ENCODE measurements around the gene STK33. TPM values are rescaled to one million over a fixed set of nuclear protein-coding genes. Genes with fewer than 3 reads are reported as not detected.
A peak's percentile ranks its signal among the peaks of the same experiment; 100 is the strongest.

STK33 gene
- total and polyA plus RNA-seq, 2 of the 13 experiments (the other 11 are each of a cell fraction or from before 2014, with no cell fraction given), result 2.7 to 12.6 TPM

DNA sequence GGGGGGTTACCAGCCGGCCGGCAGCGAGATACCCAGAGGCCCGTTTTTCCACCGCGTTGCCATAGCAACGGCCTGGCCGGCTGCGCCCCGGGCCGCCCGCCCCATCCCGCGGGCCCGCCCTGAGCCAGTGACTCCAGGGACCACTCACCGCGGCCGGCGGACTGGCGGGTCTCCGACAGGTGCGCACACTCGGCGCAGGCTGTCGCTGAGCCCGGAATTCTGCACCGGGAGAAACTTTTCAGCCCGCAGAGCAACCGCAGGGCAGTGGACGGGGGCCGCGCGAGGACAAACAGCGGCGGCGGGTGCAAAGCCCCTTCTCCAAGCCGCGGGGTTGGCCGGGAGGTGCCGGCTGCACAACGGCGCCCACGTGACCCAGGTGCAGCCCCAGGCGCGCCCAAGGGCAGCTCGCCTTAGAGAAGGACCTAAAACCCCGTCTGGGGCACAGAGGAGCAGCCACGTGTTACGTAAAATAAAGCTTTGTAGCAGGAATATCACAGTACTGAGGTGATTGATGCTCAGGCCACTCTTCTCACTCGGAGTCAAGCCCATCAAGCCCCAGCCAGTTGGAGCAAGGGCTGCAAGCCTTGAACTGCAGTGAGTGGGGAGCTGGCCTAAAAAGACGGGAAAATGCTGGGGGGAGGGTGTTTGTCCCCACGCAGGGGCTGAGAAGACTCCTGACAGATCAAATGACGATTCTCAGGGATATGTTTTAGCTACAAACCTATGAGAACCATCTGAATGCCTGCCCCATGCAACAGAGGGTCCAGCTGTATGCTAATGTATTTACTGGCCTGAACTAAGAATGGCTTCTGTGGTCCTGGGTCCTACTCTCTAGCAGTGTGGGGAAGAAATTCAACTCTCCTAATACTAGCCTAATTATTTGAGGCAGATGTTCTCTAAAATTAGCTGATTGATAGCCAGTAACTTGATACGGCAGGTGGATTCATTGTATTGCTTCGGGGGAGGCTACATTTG is at the start of gene STK33 (continued):
- no peak for TF ChIP-seq AGO2 (optimal IDR thresholded peaks at IDR 0.05; ENCODE audit: low read depth, low read length)
- no peak for TF ChIP-seq ZNF644 (CRISPR knock-in tag; IDR thresholded peaks at IDR 0.05; ENCODE audit: low read depth)
- no peak for TF ChIP-seq ATF7-NPFF (CRISPR knock-in tag; IDR thresholded peaks at IDR 0.05; ENCODE audit: low read depth)
- no peak for TF ChIP-seq XBP1 (CRISPR knock-in tag; IDR thresholded peaks at IDR 0.05)
- TF ChIP-seq, protein P1, sequence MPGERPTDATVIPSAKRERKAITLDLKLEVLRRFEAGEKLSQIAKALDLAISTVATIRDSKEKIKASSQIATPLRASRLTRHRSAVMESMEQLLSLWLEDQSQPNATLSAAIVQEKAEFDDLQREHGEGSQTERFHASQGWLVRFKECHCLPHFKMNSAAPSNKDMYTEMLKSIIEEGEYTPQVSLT (CRISPR knock-in tag; IDR thresholded peaks at IDR 0.05; ENCODE audit: borderline replicate concordance, low read depth), result no peak
- peak; percentile 66; the same call in 1 of the 2 replicates for TF ChIP-seq KDM5B (CRISPR knock-in tag; IDR thresholded peaks at IDR 0.05; ENCODE audit: borderline replicate concordance)
- no peak; the same call in 1 of the 2 replicates for TF ChIP-seq ZNF747 (CRISPR knock-in tag; IDR thresholded peaks at IDR 0.05; ENCODE audit: borderline replicate concordance)
- no peak for TF ChIP-seq MZF1 (CRISPR knock-in tag; IDR thresholded peaks at IDR 0.05; ENCODE audit: borderline replicate concordance)
- no peak for TF ChIP-seq ZNF556 (CRISPR knock-in tag; IDR thresholded peaks at IDR 0.05; ENCODE audit: borderline replicate concordance)
- no peak for TF ChIP-seq PTBP1 (IDR thresholded peaks at IDR 0.05; ENCODE audit: low read depth, low read length, poor library complexity, severe bottlenecking)
- no peak for TF ChIP-seq FOXA1 (IDR thresholded peaks at IDR 0.05)
- no peak for TF ChIP-seq FOXA1 (CRISPR knock-in tag; IDR thresholded peaks at IDR 0.05)
- TF ChIP-seq ZNF354B (CRISPR knock-in tag; IDR thresholded peaks at IDR 0.05), result no peak
- TF ChIP-seq MXD4 (CRISPR knock-in tag; IDR thresholded peaks at IDR 0.05), result peak; percentile 74; the same call in 1 of the 2 replicates
- TF ChIP-seq, protein P2, sequence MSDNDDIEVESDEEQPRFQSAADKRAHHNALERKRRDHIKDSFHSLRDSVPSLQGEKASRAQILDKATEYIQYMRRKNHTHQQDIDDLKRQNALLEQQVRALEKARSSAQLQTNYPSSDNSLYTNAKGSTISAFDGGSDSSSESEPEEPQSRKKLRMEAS (IDR thresholded peaks at IDR 0.05), result peak; percentile 74
- no peak for TF ChIP-seq SP140L (CRISPR knock-in tag; IDR thresholded peaks at IDR 0.05; ENCODE audit: borderline replicate concordance)
- peak; percentile 54 for TF ChIP-seq PHF20 (CRISPR knock-in tag; IDR thresholded peaks at IDR 0.05)
- no peak for TF ChIP-seq ZNF563 (CRISPR knock-in tag; IDR thresholded peaks at IDR 0.05)
- TF ChIP-seq ZNF670 (CRISPR knock-in tag; IDR thresholded peaks at IDR 0.05; ENCODE audit: borderline replicate concordance), result no peak
- no peak for TF ChIP-seq KLF13 (CRISPR knock-in tag; IDR thresholded peaks at IDR 0.05)
- 0 out of 2 replicates have a peak, but pooled peaks have one; percentile 25 for TF ChIP-seq BHLHE40 (IDR thresholded peaks at IDR 0.05; ENCODE audit: low read length)
- TF ChIP-seq, protein P3, sequence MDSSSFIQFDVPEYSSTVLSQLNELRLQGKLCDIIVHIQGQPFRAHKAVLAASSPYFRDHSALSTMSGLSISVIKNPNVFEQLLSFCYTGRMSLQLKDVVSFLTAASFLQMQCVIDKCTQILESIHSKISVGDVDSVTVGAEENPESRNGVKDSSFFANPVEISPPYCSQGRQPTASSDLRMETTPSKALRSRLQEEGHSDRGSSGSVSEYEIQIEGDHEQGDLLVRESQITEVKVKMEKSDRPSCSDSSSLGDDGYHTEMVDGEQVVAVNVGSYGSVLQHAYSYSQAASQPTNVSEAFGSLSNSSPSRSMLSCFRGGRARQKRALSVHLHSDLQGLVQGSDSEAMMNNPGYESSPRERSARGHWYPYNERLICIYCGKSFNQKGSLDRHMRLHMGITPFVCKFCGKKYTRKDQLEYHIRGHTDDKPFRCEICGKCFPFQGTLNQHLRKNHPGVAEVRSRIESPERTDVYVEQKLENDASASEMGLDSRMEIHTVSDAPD (CRISPR knock-in tag; IDR thresholded peaks at IDR 0.05), result no peak
- no peak for TF ChIP-seq ZNF883 (CRISPR knock-in tag; IDR thresholded peaks at IDR 0.05; ENCODE audit: not compliant biosample characterization)
- TF ChIP-seq, protein P4, sequence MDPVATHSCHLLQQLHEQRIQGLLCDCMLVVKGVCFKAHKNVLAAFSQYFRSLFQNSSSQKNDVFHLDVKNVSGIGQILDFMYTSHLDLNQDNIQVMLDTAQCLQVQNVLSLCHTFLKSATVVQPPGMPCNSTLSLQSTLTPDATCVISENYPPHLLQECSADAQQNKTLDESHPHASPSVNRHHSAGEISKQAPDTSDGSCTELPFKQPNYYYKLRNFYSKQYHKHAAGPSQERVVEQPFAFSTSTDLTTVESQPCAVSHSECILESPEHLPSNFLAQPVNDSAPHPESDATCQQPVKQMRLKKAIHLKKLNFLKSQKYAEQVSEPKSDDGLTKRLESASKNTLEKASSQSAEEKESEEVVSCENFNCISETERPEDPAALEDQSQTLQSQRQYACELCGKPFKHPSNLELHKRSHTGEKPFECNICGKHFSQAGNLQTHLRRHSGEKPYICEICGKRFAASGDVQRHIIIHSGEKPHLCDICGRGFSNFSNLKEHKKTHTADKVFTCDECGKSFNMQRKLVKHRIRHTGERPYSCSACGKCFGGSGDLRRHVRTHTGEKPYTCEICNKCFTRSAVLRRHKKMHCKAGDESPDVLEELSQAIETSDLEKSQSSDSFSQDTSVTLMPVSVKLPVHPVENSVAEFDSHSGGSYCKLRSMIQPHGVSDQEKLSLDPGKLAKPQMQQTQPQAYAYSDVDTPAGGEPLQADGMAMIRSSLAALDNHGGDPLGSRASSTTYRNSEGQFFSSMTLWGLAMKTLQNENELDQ (CRISPR knock-in tag; IDR thresholded peaks at IDR 0.05; ENCODE audit: borderline replicate concordance), result no peak
- peak; percentile 63; the same call in 1 of the 2 replicates for TF ChIP-seq KAT7 (CRISPR knock-in tag; IDR thresholded peaks at IDR 0.05; ENCODE audit: borderline replicate concordance)
- TF ChIP-seq MED1 (CRISPR knock-in tag; IDR thresholded peaks at IDR 0.05), result peak; percentile 29; the same call in 1 of the 2 replicates
